GM19328 (cell line): Measurements from ENCODE around the gene SNAPC3.

Experiments
- ATAC-seq: cut with Tn5 transposase; IDR thresholded peaks from one replicate; pipeline ENCODE4 v1.9.1; 2021; ENCODE audit warnings: mild to moderate bottlenecking, moderate library complexity; ENCODE audit not compliant: unreplicated experiment

Gene SNAPC3

GRCh38 chr9:15485836-15486666, 63.4 kb downstream of the SNAPC3 start:
- ATAC-seq: no peak

GRCh38 chr9:15491950-15492349, 69.3 kb downstream of the SNAPC3 start:
- ATAC-seq: no peak

- ATAC-seq: no peak
Measured at GRCh38 chr9:15492485-15493150, 69.9 kb downstream of the SNAPC3 start.

GRCh38 chr9:15498246-15498995, 75.7 kb downstream of the SNAPC3 start:
- no peak for ATAC-seq

- ATAC-seq: no peak
Measured at GRCh38 chr9:15499139-15499538, 76.5 kb downstream of the SNAPC3 start.

GRCh38 chr9:15501179-15501578, 78.5 kb downstream of the SNAPC3 start:
- ATAC-seq: no peak

GRCh38 chr9:15501803-15502202, 79.1 kb downstream of the SNAPC3 start:
- ATAC-seq: no peak

GRCh38 chr9:15505921-15506320, 83.2 kb downstream of the SNAPC3 start:
- ATAC-seq: no peak

GRCh38 chr9:15509931-15510788, 87.5 kb downstream of the SNAPC3 start:
- ATAC-seq: peak; percentile 32

GRCh38 chr9:15510789-15511575, 88.3 kb downstream of the SNAPC3 start, which contains the start of gene PSIP1:
PSIP1 (minus strand) TSS chr9:15510970; CDS start chr9:15510188, 782 bp downstream.
- peak; percentile 65 for ATAC-seq
